Right atrium auricular region (tissue), 2 donors: Measurements from ENCODE around the gene SP2. TPM values are rescaled to one million over a fixed set of nuclear protein-coding genes. Genes with fewer than 3 reads are reported as not detected.

Experiments used
- DNase-seq: peaks from one replicate; pipeline ENCODE4 v3.0.0-alpha.2; 2019; ENCODE audit warnings: low spot score
- H3K27ac ChIP-seq, 2 donors: fragments of 200-600 bp; sonication (generic); 1 replicate in 1 of 2; 2 replicates in 1 of 2; pipeline ENCODE4 v1.5.1; 2016 to 2019
- H3K27me3 ChIP-seq, 2 donors: fragments of 200-600 bp; sonication (generic); one replicate each; pipeline versions ENCODE4 v1.5.1 to v1.6.0; 2017 to 2019
- H3K36me3 ChIP-seq: fragments of 200-600 bp; sonication (generic); one replicate; pipeline ENCODE4 v1.5.1; 2016
- H3K4me1 ChIP-seq, 2 donors: fragments of 200-600 bp; sonication (generic); one replicate each; pipeline versions ENCODE4 v1.5.1 to v1.6.0; 2017 to 2019
- H3K4me3 ChIP-seq, 2 donors: fragments of 200-600 bp; sonication (generic); 1 replicate in 1 of 2; 2 replicates in 1 of 2; pipeline ENCODE4 v1.5.1; 2017 to 2019; ENCODE audit warnings: mild to moderate bottlenecking in 1 of 2, moderate library complexity in 1 of 2
- H3K9me3 ChIP-seq, 2 donors: fragments of 200-600 bp; sonication (generic); one replicate each; pipeline ENCODE4 v1.5.1; 2019
- total RNA-seq, 2 donors: library from RNA; depleted of rRNA; stranded (reverse); fragments of >200 nt; gene quantifications; one replicate each; pipeline ENCODE4 v1.1.0, GENCODE V29; 2016
- TF ChIP-seq, protein P1 (sequence below), 2 donors: fragments of 200-600 bp; sonication (generic); IDR thresholded peaks; one replicate each; pipeline ENCODE4 v1.5.1; 2019; ENCODE audit warnings: antibody characterized with exemption in 2 of 2

Gene SP2
- total RNA-seq = 10 to 100 TPM; 11.7 to 12.8 TPM

DNA sequence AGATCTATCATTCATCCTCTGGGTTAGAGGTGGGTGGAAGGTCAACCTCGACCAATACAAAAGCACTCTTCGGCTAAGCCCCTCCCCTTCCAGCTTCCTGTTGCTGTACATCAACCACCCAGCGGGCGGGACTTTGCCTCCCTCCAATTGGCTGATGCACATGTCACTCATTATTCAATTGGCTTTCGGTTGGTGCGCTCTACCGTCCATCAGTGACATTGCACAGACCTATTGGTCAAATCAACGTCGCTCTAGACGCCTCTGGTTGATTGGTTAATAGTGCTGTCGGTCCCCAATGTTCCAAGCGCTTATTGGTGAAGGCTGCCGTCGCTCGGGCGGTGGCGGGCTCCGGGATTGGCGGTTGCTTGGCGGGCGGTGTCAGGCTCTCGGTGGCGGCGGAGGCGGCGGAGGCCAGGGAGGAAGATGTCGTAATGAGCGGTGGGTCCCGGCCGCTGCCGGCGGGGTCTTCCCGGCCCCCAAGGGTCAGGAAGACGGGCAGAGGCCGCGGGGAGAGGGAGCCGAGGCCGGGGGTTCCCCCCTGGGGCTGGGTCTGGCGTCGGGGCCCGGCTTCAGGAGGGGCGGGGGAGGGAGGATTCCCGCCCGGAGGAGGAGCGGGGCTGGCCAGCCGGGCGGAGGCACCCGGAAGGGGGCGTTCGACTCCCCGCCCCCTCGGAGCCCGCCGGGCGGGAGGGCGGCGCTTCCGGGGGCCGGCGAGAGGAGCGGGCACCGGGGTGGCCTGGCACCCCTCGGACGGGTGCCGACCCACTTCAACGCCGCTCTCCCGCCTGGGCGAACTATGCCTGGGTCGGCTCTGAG lies at the start of gene SP2:
SP2 (plus strand) TSS at position 381 of the 816 bp plus-strand sequence; CDS start at position 432, 51 bp downstream.
- Histone ChIP-seq H3K9me3 (no peaks in the 10 kb centered on the region), H3K27me3 (no peaks in the 10 kb centered on the region), H3K27ac (peak within 1 kb of the TSS; percentile 99 to 100), H3K4me1 (peaks cover 0 to 49% of the 10 kb centered on the region in 2 donors), H3K4me3 (peak within 1 kb of the TSS; percentile 69 to 92), H3K36me3 (no peaks in the 10 kb centered on the region)
- TF ChIP-seq, protein P1, sequence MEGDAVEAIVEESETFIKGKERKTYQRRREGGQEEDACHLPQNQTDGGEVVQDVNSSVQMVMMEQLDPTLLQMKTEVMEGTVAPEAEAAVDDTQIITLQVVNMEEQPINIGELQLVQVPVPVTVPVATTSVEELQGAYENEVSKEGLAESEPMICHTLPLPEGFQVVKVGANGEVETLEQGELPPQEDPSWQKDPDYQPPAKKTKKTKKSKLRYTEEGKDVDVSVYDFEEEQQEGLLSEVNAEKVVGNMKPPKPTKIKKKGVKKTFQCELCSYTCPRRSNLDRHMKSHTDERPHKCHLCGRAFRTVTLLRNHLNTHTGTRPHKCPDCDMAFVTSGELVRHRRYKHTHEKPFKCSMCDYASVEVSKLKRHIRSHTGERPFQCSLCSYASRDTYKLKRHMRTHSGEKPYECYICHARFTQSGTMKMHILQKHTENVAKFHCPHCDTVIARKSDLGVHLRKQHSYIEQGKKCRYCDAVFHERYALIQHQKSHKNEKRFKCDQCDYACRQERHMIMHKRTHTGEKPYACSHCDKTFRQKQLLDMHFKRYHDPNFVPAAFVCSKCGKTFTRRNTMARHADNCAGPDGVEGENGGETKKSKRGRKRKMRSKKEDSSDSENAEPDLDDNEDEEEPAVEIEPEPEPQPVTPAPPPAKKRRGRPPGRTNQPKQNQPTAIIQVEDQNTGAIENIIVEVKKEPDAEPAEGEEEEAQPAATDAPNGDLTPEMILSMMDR (IDR thresholded peaks at IDR 0.05) = no peak
- peak; percentile 100 for DNase-seq

DNA sequence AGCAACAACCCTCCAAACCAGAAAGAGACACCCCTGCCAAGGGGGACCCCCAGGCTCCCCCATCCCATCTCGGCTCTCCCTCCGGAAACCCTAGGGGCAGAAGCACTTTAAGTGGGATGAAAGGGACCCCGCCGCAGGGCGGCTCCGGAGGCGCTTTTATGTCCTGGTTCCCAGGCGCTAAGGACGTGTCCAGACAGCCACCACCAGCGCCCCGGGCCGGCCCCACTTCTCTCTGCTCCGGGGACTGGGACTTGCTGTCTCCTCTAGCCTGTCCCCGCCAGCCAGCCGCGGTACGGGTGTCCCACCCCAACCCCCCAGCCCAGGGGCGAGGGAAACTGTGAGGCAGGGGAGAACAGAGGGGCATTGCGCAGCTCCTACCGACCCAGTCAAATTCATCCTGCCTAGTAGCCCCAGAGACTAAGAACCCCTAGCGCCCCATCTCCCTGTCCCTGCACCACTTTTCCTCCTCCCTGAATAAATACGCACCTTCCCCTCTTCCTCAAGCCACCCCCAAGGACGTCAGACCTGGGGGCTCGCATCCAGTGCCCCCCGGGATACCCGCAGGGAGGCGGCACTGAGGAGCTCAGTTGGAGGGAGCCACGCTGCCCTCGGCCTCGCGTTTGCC lies 49.2 kb upstream of the SP2 start:
- Histone ChIP-seq H3K27ac (no peak overlapping the region), H3K36me3 (no peaks in the 10 kb centered on the region), H3K4me1 (peaks cover 0 to 26% of the 10 kb centered on the region in 2 donors), H3K4me3 (no peak overlapping the region), H3K27me3 (peaks cover 11 to 20% of the 10 kb centered on the region in 2 donors), H3K9me3 (no peaks in the 10 kb centered on the region)
- TF ChIP-seq, protein P1 (IDR thresholded peaks at IDR 0.05) = no peak
- no peak for DNase-seq

DNA sequence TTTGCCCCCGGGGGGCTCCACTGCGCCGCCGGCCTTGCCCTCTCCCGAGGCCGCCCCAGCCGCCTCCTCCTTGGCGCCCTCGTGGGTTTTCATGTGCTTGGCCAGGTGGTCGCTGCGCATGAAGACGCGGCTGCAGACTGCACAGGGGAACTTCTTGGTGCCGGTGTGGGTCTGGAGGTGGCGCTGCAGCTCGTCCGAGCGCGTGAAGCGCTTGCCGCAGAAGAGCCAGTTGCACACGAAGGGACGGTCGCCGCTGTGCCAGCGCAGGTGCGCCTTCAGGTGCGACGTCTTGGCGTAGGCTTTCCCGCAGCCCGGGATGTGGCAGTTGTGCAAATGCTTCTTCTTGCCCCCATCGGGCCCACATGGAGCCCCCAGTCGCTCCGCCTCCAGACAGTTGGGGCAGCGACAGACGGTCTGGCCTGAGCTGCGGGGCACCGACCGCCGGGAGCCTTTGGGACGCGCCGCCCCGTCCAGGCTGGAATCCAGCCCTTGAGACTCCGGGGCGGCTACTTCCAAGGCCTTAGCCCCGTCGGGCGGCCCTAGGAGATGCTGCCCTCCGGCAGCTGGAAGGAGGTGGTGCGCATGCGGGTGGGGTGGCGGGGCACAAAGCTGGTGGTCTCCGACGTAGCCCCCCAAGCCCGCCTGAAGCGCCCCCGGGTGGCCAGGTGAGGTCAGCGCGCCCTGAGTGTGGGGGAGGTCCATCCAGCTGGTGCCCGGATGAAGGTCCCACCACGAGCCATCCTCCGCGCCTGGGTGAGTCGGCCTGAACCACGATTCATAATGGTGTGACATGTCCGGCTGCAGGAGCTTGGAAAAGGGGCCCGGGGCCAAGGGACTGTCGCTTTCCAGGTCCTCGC lies 48.5 kb upstream of the SP2 start:
- no peak overlapping the region for H3K4me3 ChIP-seq
- peaks cover 0 to 30% of the 10 kb centered on the region in 2 donors for H3K4me1 ChIP-seq
- H3K9me3 ChIP-seq = no peaks in the 10 kb centered on the region
- no peak overlapping the region for H3K27ac ChIP-seq
- H3K27me3 ChIP-seq = peaks cover 18 to 24% of the 10 kb centered on the region in 2 donors
- TF ChIP-seq, protein P1 (IDR thresholded peaks at IDR 0.05) = peak in 1 of 2 donors; percentile 48
- H3K36me3 ChIP-seq = no peaks in the 10 kb centered on the region
- DNase-seq = no peak

DNA sequence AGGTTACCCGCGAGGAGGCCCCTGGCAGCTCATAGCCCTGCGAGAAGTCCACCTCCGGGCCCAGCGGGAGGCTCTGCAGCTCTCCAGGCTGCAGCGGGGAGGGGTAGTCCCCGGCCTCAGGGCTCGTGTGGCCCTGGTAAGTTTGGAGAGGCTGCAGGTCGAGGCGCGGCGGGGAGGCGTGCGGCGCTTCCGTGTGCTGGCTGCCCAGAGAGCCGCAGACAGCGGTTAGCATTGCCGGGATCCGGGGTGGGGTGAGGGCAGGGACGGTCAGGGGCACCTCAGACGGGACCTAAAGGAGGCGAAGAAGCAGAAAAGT lies 47.9 kb upstream of the SP2 start:
- TF ChIP-seq, protein P1 (IDR thresholded peaks at IDR 0.05) = no peak
- no peak for DNase-seq
- Histone ChIP-seq H3K4me3 (no peak overlapping the region), H3K36me3 (no peaks in the 10 kb centered on the region), H3K4me1 (peaks cover 0 to 30% of the 10 kb centered on the region in 2 donors), H3K27ac (no peak overlapping the region), H3K27me3 (peaks cover 23 to 28% of the 10 kb centered on the region in 2 donors), H3K9me3 (no peaks in the 10 kb centered on the region)

DNA sequence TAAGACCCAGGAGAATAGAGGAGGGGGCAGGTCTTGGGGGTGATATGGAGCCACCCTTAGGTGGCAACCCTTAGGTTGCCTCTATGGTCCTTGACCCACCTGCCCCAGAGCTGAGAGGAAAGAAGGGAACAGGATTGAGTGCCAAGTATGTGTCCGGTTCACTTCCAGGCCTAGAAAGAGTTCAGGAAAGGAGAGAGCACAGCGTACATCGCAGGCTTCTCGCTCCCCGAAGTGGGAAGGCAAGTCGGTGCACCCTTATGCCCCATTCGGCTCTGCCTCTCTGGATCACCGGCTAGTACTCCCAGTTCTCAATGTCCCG lies 45.7 kb upstream of the SP2 start:
- no peaks in the 10 kb centered on the region for H3K9me3 ChIP-seq
- H3K27me3 ChIP-seq = peaks cover 34 to 36% of the 10 kb centered on the region in 2 donors
- no peaks in the 10 kb centered on the region for H3K36me3 ChIP-seq
- H3K4me3 ChIP-seq = peak overlapping the region; percentile 19 to 45
- no peak overlapping the region for H3K27ac ChIP-seq
- TF ChIP-seq, protein P1 (IDR thresholded peaks at IDR 0.05) = no peak
- DNase-seq = no peak
- H3K4me1 ChIP-seq = peaks cover 0 to 30% of the 10 kb centered on the region in 2 donors
